Endothelial cell (in vitro differentiated cells): ENCODE results near the gene DACT1. TPM values are rescaled to one million over a fixed set of nuclear protein-coding genes. Genes with fewer than 3 reads are reported as not detected.

Experiments used
- DNase-seq: peaks from one replicate; pipeline ENCODE4 v3.0.0; 2021; ENCODE audit warnings: low spot score
- H3K27ac Mint-ChIP-seq: one replicate; pipeline ENCODE4 v1.8.0; 2021; ENCODE audit warnings: mixed read lengths, inconsistent platforms; ENCODE audit not compliant: unreplicated experiment
- H3K27me3 Mint-ChIP-seq: one replicate; pipeline ENCODE4 v1.8.0; 2021; ENCODE audit warnings: mild to moderate bottlenecking, moderate library complexity, mixed read lengths, inconsistent platforms; ENCODE audit not compliant: unreplicated experiment
- H3K36me3 Mint-ChIP-seq: one replicate; pipeline ENCODE4 v1.8.0; 2021; ENCODE audit warnings: mild to moderate bottlenecking, low read depth, mixed read lengths, inconsistent platforms; ENCODE audit not compliant: unreplicated experiment
- H3K4me1 Mint-ChIP-seq: one replicate; pipeline ENCODE4 v1.8.0; 2021; ENCODE audit warnings: mild to moderate bottlenecking, mixed read lengths, inconsistent platforms; ENCODE audit not compliant: unreplicated experiment
- H3K4me3 Mint-ChIP-seq: one replicate; pipeline ENCODE4 v1.8.0; 2021; ENCODE audit warnings: mild to moderate bottlenecking, mixed read lengths, inconsistent platforms; ENCODE audit not compliant: unreplicated experiment
- H3K9me3 Mint-ChIP-seq: one replicate; pipeline ENCODE4 v1.8.0; 2021; ENCODE audit warnings: mixed read lengths, inconsistent platforms; ENCODE audit not compliant: unreplicated experiment
- total RNA-seq: library from RNA; stranded (reverse); fragmentation: NEBNext Ultra II Directional; extraction: Animal tissue kit (Norgen Biotek cat#: 25700); gene quantifications from one replicate; pipeline ENCODE4 v1.2.1, GENCODE V29; 2021; ENCODE audit not compliant: unreplicated experiment
- TF ChIP-seq, protein P1 (sequence below): fragments of 200-600 bp; sonication (generic); IDR thresholded peaks from one replicate; pipeline ENCODE4 v1.5.0; 2021; ENCODE audit warnings: antibody characterized with exemption; ENCODE audit not compliant: unreplicated experiment

Gene DACT1
- total RNA-seq, 1 donor from 2014 or later: 2.0 TPM

- no peaks in the 10 kb centered on the region for H3K36me3 Mint-ChIP-seq
- no peak overlapping the region for H3K27ac Mint-ChIP-seq
- no peak overlapping the region for H3K4me3 Mint-ChIP-seq
- H3K4me1 Mint-ChIP-seq: no peaks in the 10 kb centered on the region
- TF ChIP-seq, protein P1, sequence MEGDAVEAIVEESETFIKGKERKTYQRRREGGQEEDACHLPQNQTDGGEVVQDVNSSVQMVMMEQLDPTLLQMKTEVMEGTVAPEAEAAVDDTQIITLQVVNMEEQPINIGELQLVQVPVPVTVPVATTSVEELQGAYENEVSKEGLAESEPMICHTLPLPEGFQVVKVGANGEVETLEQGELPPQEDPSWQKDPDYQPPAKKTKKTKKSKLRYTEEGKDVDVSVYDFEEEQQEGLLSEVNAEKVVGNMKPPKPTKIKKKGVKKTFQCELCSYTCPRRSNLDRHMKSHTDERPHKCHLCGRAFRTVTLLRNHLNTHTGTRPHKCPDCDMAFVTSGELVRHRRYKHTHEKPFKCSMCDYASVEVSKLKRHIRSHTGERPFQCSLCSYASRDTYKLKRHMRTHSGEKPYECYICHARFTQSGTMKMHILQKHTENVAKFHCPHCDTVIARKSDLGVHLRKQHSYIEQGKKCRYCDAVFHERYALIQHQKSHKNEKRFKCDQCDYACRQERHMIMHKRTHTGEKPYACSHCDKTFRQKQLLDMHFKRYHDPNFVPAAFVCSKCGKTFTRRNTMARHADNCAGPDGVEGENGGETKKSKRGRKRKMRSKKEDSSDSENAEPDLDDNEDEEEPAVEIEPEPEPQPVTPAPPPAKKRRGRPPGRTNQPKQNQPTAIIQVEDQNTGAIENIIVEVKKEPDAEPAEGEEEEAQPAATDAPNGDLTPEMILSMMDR: no peak
- no peak for DNase-seq
- H3K9me3 Mint-ChIP-seq: no peaks in the 10 kb centered on the region
- no peaks in the 10 kb centered on the region for H3K27me3 Mint-ChIP-seq
Observed at GRCh38 chr14:58677001-58677400, 39.2 kb downstream of the DACT1 start.

- TF ChIP-seq, protein P1: no peak
- Mint-ChIP-seq H3K27me3 (no peaks in the 10 kb centered on the region), H3K36me3 (no peaks in the 10 kb centered on the region), H3K9me3 (no peaks in the 10 kb centered on the region), H3K4me3 (no peak overlapping the region), H3K4me1 (no peaks in the 10 kb centered on the region), H3K27ac (no peak overlapping the region)
- no peak for DNase-seq
Observed at GRCh38 chr14:58677517-58677916, 39.8 kb downstream of the DACT1 start.

- TF ChIP-seq, protein P1: no peak
- Mint-ChIP-seq H3K36me3 (no peaks in the 10 kb centered on the region), H3K9me3 (no peaks in the 10 kb centered on the region), H3K27ac (no peak overlapping the region), H3K27me3 (no peaks in the 10 kb centered on the region), H3K4me3 (no peak overlapping the region), H3K4me1 (no peaks in the 10 kb centered on the region)
- DNase-seq: no peak
Observed at GRCh38 chr14:58677996-58678395, 40.2 kb downstream of the DACT1 start.

DNA sequence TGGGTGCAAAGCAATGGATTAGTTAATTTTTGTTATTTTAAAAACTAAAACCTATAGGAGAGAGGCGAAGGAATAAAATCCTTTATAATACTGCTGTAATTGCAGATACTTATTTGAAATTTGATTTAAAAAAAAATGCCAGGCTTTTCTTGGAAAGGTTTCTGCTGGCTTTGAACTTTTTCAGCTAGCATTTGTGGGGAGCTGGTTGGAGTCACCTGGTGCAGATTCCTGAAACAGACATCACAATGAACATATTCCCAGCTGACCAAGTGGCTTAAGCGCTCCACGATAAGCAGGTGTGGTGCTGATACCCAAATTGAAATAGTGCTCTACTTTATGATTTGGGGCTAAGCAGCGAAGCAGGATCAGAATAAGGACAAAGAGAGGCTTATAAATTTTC is 42.9 kb downstream of the DACT1 start:
- TF ChIP-seq, protein P1: no peak
- DNase-seq: no peak
- H3K4me1 Mint-ChIP-seq: no peaks in the 10 kb centered on the region
- no peak overlapping the region for H3K27ac Mint-ChIP-seq
- H3K36me3 Mint-ChIP-seq: no peaks in the 10 kb centered on the region
- no peak overlapping the region for H3K4me3 Mint-ChIP-seq
- no peaks in the 10 kb centered on the region for H3K27me3 Mint-ChIP-seq
- no peaks in the 10 kb centered on the region for H3K9me3 Mint-ChIP-seq

DNA sequence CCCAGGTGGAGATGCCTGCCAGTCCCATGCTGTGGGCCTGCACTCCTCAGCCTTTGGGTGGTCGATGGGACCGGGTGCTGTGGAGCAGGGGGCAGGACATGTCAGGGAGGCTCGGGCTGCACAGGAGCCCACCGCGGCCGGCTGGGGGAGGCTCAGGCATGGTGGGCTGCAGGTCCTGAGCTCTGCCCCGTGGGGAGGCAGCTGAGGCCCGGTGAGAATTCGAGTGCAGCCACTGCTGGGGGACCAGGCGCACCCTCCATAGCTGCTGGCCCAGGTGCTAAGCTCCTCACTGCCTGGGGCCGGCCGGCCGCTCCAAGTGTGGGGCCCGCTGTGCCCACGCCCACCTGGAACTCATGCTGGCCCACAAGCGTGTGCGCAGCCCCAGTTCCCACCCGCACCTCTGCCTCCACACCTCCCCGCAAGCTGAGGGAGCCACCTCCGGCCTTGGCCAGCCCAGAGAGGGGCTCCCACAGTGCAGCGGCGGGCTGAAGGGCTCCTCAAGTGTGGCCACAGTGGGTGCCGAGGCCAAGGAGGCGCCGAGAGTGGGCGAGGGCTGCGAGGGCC is 49.6 kb downstream of the DACT1 start:
- TF ChIP-seq, protein P1: no peak
- Mint-ChIP-seq H3K27me3 (peaks cover 2% of the 10 kb centered on the region), H3K27ac (no peak overlapping the region), H3K9me3 (peaks cover 4% of the 10 kb centered on the region), H3K36me3 (no peaks in the 10 kb centered on the region), H3K4me3 (no peak overlapping the region), H3K4me1 (no peaks in the 10 kb centered on the region)
- no peak for DNase-seq
